DMS79 (cell line): ENCODE measurements around the gene HOXB6.

Experiments used
- DNase-seq: peaks from one replicate; lab custom pipeline; 2025; lab: John Stamatoyannopoulos, UW

Gene HOXB6

DNA sequence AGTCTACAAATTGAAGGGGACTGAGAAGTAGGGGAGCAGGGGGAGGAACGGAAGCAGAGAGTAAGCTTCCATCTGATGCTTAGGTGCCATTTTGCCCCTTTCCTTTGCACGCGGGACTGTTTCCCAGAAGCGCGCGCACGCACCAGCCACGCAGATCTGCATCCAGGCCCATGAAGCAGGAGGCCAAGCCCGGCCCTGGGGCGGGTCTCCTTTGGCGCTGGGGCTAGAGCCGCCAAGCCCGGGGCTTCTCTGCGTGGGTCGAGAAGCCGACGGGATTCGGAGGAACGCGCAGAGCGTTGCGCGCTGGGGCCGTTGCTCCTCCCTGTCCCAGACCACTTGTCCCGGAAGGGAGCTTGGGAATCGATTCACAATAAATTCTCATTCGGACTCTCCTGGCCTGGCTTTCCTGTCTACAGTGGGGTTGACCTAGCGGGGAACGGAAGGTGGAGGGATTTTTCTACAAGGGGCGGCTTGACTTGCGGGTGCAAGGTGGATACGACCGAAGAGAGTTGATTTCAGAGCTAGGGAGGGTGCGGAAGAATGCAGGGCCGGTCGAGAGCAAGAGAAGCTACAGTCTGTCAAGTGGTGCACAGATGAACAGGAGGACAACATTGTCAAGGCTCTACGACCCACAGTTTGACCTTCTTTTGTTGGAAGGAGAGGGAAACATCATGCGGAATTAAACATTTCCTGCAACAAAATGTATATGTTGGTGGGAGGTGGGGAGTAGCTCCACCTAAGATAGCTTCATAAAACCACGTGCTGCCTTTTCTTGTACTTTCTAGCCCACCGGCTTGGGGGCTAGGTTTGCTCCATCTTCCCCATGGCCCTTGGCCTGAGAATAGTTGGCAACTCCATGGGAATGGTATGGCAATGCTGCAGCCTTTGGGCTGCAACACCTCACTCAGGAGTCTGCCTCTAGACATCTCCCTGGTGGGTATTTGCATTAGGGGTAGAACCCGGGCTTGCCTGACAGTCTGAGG is 16.9 kb upstream of the HOXB6 start:
- DNase-seq = no peak

DNA sequence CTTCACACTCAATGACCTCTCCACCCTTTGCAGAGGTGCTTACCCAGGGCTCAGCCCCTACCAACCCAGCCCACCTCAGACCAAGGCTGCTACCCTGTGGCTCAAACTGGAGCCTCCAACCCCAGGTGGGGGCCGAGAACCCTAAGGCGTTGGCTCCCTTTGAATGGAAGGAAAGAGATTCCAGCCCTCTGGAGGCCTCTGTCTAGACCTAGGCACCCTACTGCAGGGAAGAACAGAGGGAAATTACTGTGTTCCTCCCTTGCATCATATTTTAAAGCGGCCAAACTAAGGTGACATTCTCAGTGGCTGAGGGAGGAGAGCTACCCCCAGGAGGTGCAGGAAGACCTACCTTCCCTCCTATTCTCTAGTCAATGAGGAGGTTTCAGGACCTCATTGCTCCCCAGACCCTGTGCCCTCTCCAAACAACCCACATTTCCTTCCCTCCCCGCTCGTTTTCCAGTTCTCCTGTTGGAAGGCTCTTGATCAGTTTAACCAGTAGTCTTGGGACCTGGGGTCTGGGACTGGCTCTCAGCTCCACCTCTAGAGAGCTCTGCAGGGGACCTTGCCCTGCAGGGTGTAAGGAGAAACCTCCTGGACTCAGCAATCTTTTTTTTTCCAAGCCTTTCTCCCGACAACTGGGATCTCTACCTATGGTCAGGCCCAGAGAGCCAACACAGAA is 15.8 kb upstream of the HOXB6 start:
- no peak for DNase-seq

DNA sequence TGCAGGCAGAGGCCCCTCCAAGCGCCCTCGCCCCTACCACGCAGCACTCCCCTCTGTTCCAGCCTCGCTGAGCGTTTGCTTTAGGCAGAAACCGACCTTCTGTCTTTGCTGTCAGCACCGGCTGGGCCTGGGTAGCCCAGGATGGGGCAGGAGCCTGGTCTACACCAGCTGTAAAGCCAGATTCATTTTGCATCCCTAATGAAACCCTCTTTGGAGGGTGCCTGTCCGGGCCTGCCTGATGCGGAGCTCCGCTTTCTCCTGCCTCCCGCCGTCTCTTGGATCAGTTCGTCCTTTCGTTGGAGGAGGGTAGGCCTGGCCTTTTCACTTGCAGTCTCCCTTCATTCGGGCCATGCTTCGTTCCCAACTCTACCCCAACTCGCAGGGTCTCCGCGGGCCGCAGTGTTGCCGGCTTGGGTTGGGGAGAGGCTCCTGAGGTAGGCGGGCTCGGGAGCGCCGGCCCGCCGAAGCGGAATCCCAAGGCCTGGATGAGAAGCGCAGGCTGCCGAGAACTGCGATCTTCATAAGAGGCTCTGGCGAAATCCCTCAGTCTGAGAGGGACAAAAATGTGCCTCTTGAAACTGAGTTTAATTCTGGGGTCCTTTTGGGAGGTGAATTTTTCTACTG is 15.2 kb upstream of the HOXB6 start:
- DNase-seq = no peak

DNA sequence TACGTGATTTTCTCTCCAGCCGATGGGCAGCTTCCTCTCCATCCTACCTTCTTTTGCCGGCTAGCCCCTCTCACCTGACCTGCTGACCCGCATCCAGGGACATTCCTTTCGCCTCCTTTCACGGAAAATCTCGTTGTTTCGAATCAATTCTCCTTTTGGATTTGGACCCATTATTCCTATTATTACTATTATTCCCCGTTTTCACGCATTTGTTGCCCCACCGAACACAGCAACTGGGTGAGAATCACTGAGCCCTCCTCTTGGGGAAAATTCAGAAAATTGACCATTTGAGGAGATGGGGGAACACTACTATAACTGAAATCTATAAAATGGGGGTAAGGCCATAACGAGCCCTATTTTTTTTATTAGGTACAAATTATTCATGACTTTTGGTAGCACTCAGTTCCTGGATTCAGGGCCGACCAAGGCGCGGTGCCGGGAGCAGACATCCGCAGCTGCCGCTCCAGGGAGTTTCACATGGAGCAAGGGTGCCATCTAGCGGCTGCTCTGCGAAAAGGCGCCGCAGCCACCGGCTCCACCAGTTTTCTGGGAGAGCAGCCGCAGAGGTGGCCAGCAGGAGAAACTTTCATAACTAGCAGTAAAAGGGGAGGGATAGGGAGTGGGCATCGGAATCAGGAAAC is 13.6 kb upstream of the HOXB6 start:
- DNase-seq = peak; percentile 40

DNA sequence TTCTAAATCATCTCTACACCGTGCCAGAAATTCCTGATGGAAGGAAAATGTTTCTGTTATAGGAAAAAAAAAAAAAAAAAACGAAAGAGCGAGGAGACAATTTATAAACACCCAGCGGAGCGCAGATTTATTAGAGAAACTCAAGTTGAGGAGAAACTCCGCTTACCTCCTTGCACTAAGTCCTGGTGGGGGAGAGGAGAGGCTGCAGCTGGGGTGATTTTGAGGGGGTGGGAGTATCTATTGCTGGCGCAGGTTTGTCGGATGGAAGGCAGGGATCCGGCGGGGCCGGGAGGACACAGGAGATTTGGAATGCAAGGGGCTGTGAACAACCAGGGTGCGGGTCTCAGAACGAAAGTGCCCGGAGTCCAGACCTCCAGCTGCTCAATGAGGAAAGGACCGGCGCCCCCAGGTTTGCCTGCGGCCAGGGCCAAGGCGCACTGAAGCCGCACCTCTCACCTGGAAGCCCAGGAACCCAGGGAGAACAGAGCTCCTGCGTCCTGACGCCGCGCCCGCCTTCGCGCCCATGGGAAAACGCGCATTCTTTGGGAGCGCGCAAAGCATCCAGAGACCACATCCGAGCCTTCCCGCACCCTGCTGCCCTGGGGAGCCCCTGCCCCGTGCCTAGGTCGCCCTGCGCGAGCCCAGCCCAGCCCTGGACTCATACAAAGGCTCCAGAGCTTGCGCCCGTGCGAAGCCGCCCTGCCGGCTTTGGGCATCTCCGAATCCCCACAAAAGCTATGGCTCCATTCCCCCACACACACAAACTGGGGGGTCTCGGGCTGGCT is 12.9 kb upstream of the HOXB6 start:
- DNase-seq = no peak

DNA sequence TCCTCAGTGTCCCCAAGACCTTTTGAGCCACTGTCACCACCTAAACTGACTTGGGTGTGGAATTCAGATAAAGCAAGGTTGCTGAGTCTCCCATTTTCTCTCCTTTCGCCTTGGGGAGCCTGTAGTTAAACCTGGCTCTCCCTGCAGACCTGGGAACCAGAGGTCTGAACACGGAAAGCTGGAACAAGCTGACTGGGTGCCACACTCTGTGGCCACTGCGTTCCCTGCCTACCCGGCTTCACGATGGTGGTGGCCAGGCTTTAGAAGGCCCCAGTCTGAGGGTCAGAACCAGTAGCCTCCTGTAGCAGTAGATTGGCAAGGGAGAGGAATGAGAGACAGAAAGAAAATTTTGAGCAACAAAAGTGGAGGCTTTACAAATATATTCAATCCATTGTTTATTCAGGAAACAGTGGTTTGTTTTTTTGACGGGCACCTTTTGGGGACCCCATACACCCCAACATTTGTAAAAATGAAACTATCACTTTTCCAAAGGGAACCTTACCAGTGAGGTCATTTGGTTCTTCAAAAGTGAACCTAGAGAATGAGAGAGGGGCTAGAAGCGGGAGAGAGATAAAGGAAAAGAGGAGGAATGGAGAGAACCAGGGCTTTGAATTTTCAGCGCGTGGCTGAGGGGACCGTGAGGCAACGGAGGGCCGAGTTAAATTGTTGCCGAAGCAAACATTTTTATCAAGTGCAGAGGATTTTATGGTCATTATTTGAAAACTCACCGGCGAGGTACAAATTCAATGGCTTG is 12.1 kb upstream of the HOXB6 start:
- no peak for DNase-seq

DNA sequence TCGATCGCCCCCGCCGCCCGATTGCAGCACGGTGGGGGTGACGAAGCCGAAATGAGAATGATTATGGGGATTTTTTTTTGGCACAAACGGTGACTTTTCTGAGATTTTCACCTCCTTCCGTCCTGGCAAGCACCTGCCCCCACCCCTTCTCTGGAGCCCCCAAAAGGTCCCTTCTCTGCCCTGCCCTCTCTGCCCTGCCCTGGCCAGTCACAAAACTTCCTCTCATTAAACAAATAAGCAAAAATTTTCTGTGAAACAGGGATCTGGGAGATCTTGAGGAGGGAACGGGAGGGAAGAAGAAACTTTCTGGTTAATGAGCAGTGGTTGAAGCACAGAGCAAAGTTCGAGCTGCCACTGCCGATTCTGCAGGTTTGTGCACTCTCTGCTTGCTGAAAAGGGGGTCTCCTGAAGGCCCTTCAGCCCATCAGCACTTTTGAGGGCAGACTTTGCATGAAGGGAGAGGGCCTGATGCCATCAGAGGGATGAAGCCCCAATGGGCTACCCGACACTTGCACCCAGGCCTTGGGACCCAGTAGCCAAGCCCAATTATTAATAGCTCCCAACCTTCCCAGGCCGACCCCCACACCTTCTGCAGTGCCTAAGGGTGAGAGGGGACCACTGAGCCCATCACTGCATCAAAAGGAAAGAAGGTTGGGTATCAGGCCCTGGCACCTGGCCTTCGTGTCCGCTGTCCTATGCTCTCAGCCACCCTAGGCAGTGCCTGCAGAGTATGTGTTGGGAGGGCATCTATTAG is 11.4 kb upstream of the HOXB6 start:
- no peak for DNase-seq

DNA sequence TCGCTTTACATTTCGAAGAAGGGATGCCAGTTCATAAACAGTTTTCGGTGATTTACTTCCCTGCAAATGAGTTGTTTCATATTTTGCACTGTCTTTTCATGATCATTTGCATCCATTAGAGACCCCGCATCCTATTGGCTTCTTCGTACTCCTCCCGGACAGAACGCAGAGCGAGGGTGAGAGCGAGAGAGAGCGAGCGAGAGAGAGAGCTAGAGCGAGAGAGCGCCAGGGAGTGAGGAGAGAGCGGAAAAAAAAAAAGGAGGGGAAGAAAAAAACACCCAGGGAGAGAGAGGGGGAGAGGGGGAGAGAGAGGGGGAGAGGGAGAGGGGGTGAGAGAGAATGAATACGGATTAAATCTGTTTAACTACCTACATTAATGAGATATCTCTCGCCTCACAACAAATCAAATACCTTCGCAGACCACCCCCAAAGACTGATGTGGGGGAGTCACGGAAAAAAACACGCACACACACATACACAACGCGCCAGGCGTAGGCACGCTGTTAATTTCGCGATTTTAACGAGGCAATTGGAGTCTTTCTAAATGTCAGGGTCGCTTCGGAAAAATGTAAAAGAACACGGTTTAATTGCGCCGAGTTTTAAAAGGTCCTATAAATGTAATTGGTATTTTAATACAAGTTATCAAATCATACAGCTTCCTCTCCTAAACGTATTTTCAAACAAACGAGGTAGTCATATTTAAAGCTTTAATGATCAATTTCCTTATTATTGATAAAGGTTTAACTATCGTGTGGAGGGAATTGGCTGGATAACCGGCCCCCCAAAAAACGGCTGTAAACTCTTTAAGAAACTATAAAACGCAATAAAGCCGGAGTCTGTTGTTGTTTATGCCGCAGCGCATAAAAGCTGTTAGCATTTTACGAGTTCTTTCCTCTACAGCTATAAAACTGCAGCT is 10.5 kb upstream of the HOXB6 start, which contains the start of gene HOXB8:
HOXB8 (minus strand) TSS at position 246 of the 916 bp plus-strand sequence. CDS start 588 bp downstream, outside the sequence.
- no peak for DNase-seq

DNA sequence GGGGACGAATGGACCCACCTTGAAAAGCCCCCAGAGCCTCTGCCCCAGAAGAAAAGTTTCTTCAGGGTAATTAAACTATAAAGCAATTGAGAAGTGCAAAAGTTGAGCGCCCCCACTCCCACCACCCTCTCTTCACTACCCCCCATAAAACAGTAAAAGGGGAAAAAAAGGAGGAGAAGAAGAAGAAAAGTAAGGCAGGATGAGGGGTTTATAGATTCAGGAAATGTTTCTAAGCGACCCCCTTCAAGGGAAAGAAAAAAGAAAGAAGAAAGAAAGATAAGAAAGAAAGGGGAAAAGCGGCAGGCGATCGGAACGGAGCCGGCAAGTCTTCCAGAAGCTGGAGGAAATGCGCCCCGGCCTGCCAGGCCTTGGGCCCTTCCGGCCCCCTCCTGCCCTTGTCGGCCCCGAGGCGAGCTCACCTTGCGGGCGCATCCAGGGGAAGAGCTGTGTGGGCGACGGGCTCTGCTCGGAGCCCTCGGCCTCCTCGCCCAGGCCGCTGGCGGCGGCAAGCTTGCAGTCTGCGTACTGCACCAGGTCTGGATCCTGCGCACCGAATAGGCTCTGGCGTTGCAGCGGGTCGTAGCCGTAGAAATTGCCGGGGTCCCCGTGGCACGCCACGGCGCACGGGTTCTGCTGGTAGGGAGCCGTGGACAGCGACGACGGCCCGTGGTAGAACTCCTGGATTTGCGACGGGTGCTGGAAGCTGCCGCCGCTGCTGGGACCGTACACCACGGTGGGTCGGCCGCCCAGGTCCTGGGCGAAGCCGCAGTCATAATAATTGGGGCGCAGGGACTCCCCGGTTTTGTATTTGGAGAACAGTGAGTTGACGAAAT is 9.3 kb upstream of the HOXB6 start:
- no peak for DNase-seq

DNA sequence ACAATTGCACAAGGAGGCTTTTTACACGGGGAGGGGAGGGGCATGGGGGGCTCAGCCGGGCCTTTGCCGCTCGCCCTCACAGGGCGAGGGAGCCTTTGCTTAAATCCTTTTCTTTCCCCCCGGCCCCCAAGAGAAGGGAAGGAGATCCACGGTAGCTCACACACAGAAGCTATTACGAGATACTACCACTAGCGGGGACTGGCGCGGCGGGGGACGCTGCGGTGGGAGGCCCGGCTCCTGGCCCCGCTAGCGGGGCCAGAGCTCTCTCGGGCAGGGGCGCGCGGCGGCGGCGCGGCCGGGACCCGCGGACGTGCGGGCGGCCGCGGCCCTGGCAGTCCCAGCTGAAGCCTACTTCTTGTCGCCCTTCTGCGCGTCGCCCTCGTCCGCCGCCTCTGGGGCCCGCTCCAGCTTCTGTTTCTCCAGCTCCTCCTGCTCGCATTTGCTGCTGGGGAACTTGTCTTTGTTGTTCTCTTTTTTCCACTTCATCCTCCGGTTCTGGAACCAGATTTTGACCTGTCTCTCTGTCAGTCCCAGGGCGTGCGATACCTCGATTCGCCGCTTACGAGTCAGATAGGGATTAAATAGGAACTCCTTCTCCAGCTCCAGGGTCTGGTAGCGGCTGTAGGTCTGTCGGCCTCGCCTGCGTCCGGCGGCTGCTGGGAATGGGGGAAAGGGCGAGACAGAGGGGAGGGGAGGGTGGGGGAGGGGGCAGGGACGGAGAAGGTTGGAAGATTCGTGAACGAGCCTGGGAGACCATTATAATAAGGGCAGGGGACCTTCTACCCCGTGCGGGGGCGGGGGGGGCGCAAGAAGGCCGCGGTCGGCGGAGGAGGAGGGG is 8.3 kb upstream of the HOXB6 start:
- peak; percentile 25 for DNase-seq

DNA sequence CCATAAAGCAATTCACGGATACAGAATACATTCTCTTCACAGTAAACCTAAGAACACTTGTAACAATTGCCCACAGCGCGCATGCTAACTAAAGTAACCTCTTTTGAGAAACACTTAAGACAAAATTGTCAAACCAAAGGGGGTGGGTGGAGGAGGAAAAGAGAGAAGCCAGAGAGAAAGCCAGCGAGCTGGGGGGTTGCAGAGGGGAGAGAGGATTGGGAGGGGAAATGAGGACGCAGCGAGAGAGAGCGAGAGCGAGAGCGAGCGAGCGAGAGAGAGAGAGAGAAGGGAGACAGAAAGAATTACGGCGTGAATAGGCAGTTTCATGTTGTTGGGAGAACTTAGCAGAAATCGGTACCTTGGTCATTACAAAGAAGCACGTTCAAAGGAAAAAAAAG is 7.7 kb upstream of the HOXB6 start:
- DNase-seq = no peak

DNA sequence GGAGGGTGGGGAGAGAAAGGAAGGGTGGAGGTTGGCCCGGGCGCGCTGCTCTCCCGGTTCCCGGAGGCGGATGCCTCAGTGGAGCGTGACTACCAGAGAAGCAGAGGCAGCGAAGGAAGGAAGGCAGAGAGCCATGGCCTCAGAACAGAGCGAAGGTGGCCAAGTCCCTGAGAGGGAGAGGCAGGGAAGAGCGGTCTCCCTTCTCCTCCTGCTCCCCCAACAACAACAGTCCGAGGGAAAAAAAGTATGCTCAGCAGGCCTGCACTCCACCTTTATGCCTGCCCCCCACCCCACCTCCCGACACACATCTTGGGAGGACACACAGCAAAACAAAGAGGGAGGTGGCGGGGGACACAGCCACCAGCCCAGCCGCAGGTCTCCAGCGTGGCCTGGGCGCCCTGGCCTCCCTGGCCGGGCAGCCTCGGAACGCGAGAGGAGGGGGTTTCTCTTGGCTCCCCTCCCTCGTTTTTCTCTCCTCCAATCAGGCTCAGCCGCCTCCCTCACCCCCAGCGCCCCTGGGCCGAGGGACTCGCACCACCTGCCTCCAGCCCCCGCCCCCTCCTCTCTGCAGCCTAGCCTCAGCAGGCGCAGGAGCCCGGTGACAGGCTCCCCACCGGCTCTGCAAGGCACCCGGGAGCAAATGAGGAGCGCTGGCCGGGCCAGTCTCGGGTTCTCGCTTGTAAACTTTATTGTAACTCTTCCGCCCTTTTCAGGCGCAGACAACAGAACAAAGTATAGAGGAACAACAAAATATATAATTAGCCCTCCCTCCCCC is 7.1 kb upstream of the HOXB6 start:
- peak; percentile 51 for DNase-seq

DNA sequence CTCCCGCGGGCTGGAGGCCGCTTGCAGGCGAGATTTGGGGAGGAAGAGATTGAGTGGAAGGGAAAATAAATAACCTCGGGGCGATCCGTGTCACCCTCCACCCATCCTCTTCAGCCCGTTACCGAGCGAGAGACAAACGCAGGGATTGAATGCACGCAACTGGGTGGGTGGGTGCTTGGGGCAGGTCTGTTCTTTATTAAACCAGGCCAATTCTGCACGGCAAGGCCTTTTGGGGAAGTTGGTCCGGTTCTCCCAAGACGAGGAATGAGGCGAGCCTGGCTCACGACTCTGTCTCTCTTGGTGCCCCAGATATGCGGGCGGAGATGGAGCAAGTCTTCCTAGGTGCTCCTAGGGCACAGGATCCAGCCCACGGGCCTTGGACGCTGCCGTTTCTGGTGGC is 6.4 kb upstream of the HOXB6 start:
- DNase-seq = no peak

DNA sequence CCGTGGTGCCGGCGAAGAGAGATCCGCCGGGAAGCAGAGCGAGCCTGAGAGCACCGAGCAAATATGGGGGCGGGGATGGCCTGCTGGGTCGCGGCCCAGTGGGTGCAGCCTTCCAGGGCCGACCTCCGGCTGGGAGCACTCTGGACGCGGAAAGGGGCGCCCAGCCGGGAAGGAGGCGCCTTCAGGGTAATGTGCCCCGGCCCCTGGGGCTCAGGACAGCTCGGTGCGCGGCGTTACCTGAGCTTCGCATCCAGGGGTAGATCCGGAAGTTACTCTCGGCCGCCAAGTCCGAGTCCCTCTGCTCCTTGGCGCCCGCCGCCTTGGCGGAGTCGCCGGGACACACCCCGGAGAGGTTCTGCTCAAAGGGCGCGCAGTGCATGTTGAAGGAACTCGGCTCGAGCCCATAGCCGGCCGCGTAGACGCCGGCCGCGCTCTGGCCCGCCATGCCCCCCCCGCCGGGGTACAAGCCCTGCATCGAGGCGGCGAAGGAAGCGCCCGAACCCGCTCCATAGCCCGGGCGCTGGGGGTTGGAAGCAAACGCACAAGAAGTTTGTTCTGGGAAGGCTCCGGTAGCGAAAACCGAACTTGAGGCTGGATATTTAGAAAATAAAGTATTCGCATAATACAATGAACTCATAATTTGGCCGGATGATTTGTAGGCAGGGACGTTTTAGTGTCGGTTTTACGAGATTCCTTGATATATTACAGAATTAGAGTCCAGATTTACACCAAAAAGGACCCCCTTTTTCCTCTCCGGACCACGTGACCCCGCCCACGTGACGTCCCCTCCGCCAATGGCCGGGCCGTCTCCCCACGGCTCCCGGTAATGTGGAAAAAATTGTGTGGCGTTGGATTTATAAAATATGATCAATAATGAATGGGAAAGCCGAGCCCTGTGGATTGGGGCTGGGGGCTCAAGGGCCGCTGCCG is 5.8 kb upstream of the HOXB6 start, which contains the start of gene HOXB7:
HOXB7 (minus strand) TSS at position 736 of the 930 bp plus-strand sequence; CDS start at position 637, 99 bp downstream.
- DNase-seq = peak; percentile 47

DNA sequence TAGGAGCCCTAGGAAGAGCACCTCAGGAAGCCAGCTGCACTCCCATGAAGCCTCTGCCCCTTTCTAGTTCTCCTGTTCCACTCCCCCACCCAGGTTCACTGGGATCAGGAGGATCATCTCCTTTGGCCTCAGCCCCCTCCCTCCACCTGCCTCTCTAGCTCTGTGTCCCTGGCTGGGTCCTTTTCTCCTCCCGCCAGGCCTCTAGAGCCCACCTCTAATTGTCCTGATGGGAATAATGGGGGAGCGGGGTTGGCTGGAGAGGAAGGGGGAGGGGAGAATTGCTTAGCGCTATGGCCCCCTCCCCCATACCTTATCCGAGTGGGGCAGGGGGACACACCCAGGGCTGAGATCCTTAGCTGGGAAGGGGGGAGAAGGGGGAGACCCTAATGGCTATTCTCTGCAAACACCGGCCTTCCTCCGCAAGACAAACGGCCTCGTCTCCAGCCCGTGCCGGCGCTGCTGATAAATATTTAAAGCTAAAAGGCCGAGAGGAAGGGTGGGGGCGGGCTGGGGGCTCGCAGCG is 5.0 kb upstream of the HOXB6 start:
- DNase-seq = no peak
